CD4-positive, alpha-beta T cell treated with Interleukin-17A for 4 hours (primary cell): Measurements from ENCODE around the gene CMC1.
A peak's percentile ranks its signal among the peaks of the same experiment; 100 is the strongest.
"Not testable (repeated sequence)": the region's sequence is repeated elsewhere in the genome, so short reads cannot be mapped to it uniquely, and the experiment has no call there.

ENCODE experiments used
- DNase-seq: peaks from one replicate; pipeline ENCODE4 v3.0.0-alpha.2; 2020; ENCODE audit warnings: mixed read lengths

CMC1 gene

DNA sequence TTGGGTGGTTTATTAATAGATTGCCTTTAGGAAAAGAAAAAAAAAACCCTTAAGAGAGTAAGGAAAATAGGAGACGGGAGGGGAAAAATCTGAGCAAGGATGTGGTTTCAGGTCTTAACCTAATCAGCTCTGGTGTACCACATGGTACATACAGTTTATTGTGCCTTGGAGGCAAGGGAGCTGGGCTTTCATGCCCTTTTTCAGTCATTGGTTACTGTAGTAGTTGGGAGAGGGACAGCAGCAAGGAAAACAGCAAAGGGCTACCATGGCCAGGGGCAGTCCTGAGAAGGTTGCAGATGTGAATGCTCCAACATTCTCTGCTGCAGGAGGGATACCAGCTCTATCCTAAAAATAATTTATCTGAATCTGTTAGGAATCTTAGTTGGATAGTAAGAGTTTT is 5.9 kb downstream of the CMC1 start:
- no peak for DNase-seq

DNA sequence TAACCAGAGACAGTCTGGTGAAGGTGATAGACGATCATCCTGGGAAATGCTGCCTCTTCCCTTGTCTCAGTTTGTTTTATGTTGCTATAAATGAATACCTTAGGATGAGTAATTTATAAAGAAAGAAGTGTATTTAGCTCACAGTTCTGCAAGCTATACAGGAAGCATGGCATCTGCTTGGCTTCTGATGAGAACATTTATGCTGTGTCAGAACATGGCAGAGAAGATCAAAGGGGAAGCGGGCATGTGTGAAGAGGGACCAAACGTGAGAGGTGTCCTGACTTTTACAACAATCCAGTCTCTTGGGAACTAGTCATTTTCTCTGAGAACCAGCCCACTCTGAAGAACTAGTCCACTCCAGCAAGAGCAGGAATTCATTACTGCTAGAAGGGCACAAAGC is 9.6 kb downstream of the CMC1 start:
- no peak for DNase-seq

GRCh38 chr3:28252001-28252431 is 10.6 kb downstream of the CMC1 start:
- DNase-seq: no peak

GRCh38 chr3:28253040-28253715 is 11.8 kb downstream of the CMC1 start:
- DNase-seq: no peak

- DNase-seq: no peak
These were observed 20.6 kb downstream of the CMC1 start for GRCh38 chr3:28262001-28262400.

DNA sequence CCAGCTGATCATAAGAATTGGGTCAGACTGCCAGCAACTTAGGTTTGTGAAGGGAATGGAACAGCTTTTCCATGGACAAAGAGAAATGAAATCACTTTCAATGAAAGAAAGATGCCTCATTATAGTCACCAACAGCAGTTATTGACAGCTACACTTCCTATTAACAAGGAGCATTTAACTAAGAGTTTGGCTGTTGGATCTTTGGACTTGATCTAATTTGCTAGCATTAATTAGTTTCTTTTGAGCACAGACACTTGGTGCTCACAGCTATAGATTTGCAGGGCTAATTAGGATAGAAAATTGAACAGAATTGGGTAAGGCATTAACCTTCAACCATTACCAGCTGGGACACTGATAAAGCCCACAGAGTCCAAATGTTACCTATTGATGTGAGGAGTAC is 24.2 kb downstream of the CMC1 start:
- DNase-seq: no peak

- no peak for DNase-seq
These were observed 26.8 kb downstream of the CMC1 start for GRCh38 chr3:28267984-28268849.

DNA sequence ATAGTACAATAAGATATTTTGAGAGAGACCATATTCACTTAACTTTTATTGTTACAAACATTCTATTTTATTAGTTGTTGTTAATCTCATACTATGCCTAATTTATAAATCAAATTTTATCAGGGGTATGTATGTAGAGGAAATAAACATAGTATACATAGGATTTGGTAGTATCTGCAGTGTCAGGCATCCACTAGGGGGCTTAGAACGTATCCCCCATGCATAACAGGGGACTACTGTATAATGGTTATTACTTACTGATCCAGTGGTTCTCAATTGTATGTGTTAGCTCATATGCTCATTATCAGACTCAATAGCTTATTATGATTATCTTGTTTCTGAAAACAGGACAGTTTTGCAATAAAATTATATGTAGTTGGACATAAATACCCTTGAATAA is 27.6 kb downstream of the CMC1 start:
- peak; percentile 8 for DNase-seq

- DNase-seq: not testable (repeated sequence)
These were observed 28.5 kb downstream of the CMC1 start for GRCh38 chr3:28269884-28270283.

DNA sequence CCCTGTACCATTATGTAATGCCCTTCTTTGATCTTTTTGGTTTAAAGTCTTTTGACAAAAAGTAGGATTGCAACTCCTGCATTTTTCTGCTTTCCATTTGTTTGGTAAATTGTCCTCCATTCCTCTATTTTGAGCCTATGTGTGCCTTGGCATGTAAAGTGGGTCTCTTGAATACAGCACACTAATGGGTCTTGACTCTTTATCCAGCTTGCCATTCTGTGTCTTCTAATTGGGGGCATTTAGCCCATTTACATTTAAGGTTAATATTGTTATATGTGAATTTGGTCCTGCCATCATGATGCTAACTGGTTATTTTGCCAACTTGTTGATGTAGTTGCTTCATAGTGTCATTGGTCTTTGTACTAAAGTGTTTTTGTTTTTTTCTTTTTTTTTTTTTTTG is 32.4 kb downstream of the CMC1 start:
- no peak for DNase-seq

DNA sequence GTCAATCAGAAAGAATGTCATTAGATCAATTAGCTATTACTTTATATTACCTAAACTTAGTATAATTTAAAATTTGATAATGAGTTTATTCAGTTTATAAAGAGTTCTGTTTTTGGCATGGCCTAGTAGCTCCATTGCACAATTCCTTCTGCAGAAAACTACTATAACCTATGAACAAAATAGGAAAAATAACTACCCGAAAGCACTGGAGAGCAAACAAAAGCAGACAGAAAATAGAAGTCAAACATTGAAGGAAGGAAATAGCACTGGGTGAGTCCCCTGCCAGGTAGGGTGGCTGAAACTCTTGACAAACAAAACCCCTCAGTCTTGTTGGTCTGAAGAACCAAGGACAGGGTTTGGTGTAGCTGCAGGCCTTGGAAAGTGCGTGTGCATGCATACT is 37.5 kb downstream of the CMC1 start:
- DNase-seq: no peak

DNA sequence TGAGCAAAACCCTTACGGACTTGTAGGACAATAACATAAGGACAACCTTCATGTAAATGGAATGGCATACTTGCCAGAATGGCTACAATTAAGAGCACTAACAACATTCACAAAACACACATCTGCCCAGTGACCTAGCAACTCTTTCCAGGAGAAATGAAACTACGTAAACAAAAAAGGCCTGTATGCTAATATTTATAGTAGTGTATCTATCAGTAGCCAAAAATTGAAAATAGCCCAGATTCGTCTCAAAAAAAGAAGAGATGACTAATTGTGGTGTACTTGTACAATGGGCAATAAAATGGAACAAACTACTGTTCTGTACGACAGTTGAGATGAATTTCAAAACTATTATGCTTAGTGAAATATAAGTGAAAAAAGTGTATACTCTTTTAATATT is 38.4 kb downstream of the CMC1 start:
- DNase-seq: no peak

GRCh38 chr3:28280781-28281180 is 39.4 kb downstream of the CMC1 start:
- DNase-seq: no peak

GRCh38 chr3:28286595-28286994 is 45.2 kb downstream of the CMC1 start:
- no peak for DNase-seq

GRCh38 chr3:28287046-28287445 is 45.6 kb downstream of the CMC1 start:
- DNase-seq: no peak

GRCh38 chr3:28290863-28291300 is 49.5 kb downstream of the CMC1 start:
- no peak for DNase-seq

DNA sequence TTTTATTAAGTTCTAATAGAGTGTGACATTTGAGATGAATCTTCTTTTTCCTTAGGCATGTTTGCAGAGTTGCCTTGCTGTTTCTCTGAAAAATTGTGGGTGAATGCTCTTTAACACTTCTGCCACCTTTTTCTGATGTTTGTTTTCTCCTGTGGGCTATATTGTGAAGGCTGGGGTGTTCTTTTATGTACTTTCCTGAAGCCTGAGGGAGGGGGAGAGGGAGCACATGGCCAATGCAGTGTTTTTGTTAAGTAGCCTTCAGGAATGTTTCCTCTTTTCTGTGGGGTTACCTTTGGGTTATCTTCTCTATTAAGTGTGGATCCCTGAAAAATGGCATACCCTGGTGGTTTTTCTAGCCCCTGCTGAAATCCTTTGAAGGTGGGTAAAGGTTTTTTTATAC is 50.2 kb downstream of the CMC1 start:
- no peak for DNase-seq

GRCh38 chr3:28292622-28293021 is 51.2 kb downstream of the CMC1 start:
- no peak for DNase-seq

DNA sequence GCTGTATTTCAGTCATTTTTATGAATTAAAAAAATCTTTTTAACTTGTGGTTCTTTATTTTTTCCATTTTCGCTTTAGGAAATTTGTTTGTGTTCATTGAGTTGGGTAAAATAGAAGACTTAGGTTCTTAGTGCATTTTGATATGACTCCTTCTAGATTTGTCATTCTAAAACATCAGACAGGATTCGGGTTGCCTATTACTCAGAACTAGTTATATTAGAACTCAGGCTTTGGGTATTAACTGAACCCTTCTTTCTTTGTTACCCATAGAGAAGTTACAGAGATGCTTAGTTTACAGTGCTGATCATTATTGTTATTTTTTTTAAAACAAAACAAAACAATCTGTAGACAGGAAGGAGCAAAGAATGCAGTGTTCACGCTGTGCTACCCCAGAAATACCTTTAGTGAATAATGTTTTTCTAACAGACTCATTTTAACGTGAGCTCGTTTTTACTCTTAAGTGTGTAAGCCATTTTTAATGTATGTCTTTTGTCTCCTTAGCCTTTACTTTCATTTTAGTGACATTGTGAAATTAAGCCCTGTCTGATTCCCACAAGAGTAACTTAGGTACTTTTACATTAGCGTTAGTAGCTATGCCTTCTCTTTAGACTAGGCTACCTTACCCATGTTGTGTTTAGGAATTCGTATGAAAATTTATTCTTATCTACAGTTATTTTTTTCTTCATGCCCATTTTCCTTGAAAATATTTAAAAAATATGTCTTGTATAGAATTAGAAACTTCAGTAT is 53.4 kb downstream of the CMC1 start:
- DNase-seq: no peak

GRCh38 chr3:28295898-28296490 is 54.6 kb downstream of the CMC1 start:
- no peak for DNase-seq

GRCh38 chr3:28299705-28300104 is 58.3 kb downstream of the CMC1 start:
- no peak for DNase-seq

- DNase-seq: no peak
These were observed 59.0 kb downstream of the CMC1 start for GRCh38 chr3:28300345-28300962.

- DNase-seq: no peak
These were observed 60.3 kb downstream of the CMC1 start for GRCh38 chr3:28301688-28302087.
